Cerebellar cortex (tissue), 1 donor: ENCODE results near the gene PATL1.
"Not testable (repeated sequence)": the region's sequence is repeated elsewhere in the genome, so short reads cannot be mapped to it uniquely, and the experiment has no call there.

ENCODE experiments used
- DNase-seq: peaks from one replicate; pipeline ENCODE4 v3.0.0-alpha.2; 2015; ENCODE audit warnings: low spot score

PATL1 gene

DNA sequence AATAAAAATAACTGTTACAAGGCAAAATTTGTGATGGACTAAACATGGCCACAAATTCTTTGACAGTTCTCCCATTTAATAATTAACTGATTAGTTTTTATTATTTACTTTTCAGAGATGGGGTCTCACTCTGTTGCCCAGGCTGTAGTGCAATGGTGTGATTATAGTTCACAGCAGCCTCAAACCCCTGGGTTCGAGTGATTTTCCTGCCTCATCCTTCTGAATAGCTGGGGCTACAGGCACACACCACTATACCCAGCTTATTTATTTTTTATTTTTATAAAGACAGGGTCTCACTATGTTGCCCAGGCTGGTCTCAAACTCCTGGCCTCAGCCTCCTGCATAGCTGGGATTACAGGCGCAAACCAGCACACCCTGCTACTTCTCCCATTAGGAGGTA lies 4.5 kb upstream of the PATL1 start:
- no peak for DNase-seq

DNA sequence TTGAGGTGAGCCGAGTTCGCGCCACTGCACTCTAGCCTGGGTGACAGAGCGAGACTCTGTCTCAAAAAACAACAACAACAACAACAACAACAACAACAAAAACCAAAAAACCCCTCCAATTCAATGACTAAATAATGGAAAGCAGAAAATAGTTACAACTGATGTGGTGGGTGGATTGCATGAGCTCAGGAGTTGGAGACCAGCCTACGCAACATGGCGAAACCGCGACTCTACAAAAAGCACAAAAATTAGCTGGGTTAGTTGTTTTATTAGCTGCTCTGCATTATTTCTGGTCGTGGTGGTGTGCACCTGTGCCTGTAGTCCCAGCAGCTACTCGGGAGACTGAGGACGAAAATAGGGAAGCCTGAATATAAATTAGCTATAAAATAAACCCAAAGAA lies 2.6 kb upstream of the PATL1 start:
- no peak for DNase-seq

DNA sequence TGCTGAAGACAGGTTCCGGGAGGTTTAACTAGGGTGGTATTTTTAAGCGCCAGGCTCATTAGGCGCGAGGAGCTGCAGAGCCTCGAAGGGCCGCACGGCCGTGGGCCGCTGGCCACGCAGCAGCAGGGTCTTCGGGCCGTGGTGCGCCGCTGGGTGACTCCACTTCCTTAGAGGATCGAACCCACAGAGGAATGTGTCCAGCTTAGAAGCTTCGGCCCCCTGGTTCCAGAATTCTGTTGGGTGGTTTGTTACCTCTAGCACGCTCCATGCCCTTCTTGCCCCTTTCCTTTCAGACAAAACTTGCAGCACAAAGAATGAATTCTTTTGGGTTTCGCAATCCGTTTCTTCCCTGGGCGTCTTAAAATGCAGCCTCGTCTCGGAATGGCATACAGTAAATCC lies 773 bp upstream of the PATL1 start:
- no peak for DNase-seq

DNA sequence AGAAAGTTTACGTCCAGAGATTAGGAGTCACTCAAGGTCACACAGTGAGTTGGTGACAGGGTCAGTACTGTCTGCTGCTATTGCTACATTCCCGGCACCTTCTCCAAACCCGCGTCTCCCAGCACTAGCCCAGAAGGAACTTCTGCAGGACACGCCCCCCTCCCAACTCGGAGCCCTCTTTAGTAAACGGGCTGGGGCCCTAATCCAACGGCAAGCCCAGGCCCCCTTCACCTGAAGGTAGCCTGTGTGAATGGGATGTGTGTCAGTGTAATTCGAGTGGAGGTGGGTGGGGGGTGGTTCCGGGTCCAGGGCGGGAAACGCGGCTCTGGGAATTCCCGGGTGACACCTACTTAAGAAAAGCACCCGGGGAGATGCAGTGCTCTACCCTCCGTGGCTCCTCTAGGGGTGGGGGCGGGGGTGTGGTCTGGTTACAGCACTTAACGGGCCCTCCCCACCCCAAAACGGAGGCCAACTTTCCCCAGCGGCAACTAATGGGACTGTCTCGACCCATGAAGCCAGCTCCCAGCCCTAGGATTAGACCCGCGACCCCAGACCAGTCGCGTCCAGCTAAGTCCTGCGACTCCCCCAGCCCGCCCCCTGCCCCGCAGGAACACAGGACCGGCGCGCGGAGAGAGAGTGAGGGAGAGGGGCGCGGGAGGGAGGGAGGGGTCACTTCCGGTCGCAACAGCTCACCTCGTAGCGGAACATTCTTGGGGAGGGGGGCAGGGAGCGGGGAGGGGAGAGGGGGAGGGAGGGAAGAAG lies 468 bp downstream of the PATL1 start:
- DNase-seq: peak; percentile 30

DNA sequence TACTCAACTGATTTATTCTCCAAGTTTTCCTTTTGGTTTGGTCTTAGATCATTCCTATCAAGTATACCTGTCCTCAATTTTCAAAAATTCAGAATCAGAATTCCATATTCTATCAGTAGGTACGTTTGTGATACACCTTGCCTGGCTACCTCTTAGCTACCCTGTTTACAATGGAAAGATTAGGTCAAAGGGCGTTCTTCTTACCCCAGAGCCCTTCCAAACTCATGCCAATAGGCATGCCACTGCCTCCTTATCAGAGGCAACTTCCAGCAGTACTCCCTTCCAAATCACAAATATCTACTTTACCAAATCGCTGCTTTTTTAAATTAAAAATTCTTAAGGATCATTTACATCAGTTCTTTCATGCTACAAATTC lies 1.0 kb downstream of the PATL1 start:
- no peak for DNase-seq

DNA sequence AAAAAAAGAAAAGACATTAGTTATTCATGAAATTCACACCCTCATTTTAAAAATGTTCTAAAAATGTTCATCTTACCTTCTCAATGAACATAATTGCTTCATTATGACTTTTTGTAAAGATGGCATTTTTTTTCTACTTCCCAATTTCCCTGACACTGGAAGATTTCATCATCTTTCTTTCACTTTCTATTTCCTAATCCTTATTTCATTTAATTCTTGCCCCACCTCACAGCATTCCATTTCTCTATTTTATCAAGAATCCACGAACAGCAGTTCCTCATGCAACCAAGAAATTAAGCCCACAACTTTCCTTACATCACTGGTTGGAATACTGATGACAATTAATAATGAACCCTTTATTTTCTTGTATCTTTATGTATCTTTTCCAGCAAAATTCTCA lies 1.9 kb downstream of the PATL1 start:
- DNase-seq: no peak

DNA sequence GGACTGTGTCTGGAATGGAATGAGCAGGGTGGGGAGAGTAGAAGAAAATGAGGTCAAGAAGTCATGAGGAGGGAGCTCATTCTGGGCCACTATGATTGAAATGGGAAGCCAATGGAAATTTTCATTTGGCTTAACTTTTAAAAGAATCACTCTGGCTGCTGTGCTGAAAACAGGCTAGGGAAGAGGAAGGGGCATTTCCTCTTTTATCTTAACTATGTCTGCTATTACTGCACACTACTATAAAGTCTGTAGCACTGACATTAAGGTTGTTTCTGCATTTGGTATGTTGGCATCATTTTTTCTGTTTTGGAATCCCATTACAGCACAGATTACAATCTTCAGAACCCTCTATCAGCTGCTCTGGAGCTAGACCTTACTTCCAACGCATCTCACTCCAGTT lies 8.2 kb downstream of the PATL1 start:
- DNase-seq: no peak

DNA sequence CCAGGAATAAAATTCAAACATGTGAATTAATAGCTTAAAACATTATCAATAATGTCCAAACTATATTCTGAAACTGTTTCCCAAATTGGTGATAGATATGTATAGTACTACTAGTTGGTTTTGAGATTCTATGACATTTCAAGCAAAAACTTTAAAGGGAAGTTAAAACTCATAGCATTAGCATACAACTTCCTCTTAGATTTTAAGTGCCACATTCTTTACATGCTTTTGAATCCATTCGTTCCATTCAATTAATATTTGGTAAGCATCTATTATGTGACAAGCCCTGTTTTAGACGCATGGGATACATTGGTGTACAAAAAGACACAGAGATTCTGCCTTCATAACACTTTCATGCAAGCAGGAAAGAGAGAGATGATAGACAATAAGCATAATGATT lies 8.9 kb downstream of the PATL1 start:
- no peak for DNase-seq

DNA sequence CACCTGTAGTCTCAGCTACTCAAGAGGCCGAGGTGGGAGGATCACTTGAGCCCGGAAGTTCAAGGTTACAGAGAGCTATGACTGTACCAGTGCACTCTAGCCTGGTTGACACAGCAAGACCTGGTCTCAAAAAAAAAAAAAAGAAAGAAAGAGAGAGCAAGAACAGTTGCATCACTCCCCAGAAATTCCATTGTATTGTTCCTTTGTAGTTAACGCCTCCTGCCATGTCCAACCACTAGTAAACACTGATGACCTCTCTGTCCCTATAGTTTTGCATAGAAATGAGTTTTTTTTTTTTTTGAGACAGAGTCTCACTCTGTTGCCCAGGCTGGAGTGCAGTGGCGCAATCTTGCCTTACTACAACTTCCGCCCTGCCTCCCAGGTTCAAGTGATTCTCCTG lies 10.8 kb downstream of the PATL1 start:
- no peak for DNase-seq

DNA sequence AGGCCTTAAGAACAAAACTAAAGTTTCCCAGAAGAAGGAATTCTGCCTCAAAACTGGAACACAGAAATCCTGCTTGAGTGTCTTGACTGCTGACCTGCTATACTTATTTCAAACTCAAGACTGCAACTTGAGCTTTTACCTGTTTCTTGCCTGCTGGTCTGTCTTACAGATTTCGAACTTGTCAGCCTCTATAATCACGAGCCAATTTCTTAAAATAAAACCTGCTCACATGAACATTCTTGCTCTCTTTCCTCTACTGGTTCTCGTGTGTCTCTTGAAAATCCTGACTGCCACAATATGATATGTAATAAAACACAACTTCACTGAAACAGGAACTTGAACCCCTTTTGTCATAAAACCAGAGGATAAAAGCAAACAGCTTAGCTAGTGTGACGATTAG lies 13.9 kb downstream of the PATL1 start:
- no peak for DNase-seq

DNA sequence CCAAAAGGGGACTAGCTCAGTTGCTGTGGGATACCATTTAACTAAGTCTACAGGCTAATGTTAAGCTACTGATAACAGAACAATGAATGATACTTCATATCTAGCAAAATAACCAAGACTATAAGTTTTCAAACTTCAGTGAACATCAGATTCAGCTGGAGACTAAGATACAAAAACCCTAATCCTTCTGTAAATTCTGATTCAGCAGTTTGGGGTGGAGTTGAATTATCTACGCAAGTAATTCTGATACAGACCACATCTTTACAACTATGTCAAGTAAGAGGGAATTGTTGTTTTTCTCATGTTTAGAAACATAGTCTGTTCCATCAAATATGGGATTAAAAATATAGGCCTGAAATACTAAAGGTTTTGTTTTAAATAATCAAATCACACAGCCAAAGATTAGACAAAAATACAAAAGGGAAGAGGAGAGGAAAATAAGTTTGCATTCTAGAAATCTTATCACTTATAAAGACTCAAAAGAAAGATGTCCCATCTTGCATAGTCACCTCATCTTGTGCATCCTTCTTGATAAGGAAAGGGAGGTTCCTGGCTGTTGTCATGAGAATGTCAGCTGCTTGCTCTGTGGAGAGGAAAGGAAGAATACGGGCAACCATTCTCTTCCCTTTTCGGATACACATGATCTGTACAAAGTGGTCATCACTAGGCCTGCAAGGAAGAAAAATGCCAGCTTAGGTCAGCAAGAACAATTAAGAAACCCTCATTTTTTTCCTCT lies 21.4 kb downstream of the PATL1 start:
- DNase-seq: no peak

DNA sequence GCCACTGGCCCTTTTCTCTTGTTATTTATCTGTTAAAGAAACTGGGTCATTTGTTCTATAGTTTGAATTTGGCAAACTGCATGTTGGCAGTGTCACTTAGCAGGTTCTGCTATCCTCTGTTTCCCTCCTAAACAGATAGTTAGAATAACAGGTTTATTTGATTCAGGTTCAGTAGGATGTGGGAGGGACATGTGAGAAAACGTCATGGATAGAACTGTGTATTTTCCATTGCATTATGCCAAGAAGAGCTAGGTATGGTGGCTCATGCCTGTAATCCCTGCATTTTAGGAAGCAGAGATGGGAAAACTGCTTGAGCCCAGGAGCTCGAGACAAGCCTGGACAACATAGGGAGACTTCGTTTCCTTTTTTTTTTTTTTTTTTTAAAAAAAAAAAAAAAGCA lies 24.3 kb downstream of the PATL1 start:
- no peak for DNase-seq

DNA sequence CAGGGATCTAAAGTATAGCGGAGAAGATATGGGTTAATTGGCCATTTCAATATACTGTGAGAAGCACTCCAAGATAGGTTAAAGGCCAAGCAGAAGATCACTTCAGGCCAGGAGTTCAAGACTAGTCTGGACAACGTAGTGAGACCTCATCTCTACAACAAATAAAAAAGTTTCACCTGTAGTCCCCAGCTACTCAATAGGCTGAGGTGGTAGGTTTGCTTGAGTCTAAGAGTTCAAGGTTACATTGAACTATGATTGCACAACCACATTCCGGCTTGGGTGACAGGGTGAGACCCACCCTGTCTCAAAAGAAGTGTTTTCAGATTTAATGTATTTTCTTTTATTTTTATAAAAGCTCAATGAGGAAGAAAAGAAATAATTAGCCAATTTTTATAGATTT lies 25.4 kb downstream of the PATL1 start:
- no peak for DNase-seq

DNA sequence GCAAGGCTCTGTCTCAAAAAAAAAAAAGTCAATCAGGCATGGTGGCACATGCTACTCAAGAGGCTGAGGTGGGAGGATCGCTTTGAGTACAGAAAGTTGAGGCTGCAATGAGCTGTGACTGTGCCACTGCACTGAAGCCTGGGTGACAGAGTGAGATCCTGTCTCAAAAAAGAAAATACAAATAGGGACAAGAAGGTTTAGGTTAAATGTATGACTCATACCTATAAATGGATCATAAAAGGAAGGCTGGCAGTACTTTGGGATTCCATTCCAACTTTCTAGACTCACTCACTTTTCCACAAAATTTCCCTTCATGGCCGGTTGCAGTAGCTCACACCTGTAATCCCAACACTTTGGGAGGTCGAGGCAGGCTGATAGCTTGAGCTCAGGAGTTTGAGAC lies 27.7 kb downstream of the PATL1 start:
- no peak for DNase-seq

DNA sequence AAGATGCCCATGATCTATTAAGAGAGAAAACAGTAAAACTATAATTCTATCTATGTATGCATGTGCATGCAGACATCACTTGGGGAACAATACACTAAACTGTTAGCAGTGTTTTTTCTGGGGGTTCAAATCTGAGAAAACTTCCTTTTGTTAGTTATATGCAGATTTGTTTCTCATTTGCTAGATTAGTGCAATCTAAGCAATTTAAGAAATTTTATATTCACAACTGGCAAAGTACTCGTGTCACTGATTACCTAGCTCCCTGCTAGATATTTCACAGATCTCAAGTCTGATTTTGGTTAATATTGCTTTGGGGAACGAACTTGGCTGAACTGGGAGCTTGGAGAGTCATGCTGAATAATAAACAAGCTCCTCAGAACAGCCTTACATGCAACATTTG lies 38.3 kb downstream of the PATL1 start:
- DNase-seq: no peak

DNA sequence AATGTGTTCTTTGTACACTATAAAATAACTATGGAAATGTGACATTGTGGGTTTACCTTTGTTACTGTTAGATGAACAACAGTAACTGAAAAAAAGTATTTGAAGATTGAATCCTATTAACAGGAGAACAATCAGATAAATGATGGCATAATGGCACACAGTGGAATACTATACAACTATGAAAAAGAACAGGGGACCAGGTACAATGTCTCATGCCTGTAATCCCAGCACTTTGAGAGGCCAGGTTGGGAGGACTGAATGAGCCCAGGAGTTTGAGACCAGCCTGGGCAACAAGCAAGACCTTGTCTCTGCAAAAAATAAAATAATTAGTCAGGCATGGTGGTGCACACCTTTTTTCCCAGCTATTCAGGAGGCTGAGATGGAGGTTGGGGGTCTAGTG lies 38.8 kb downstream of the PATL1 start:
- DNase-seq: no peak

DNA sequence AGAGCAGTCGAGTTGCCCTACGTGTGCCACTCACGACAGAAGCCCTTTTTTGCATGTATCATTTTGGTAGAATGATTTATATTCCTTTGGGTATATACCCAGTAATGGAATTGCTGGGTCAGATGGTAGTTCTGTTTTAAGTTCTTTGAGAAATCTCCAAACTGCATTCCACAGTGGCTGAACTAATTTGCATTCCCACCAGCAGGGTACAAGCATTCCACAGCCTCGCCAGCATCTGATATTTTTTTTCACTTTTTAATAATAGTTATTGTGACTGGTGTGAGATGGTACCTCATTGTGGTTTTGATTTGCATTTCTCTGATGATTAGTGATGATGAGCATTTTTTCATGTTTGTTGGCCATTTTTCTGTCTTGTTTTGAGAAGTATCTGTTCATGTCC lies 41.9 kb downstream of the PATL1 start:
- not testable (repeated sequence) for DNase-seq

DNA sequence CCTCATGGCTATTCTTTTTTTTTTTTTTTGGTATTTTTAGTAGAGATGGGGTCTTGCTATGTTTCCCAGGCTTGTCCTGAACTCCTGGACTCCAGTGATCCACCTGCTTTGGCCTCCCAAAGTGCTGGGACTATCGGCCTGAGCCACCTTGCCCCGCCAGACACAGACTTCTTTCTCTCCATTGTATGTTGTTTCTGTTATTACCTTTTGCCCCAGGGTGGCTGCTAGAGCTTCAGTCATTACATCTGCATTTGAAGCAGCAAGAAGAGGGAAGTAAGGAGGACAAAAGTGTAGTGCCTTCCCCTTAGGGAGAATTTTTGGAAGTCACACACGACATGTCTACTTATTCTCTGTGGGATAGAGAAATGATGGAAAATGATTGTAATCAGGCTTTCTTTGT lies 43.1 kb downstream of the PATL1 start:
- DNase-seq: no peak

DNA sequence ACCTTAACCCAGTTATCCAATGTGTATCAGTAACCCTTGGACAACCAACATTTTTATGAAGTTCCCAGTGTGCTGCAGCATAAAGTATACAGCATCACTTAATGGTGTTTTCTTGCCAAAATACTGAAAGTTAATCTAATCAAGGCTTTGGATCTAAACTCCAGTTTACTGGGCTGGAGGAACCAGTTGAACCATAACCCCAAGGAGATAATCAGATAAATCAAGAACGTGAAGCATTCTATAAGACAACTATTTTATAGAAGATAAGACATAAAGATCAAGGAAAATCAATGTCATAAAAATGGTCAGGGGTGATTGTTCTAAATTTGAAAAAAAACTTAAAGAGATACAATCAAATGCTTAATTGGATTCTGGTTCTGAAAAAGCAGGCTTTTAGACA lies 51.0 kb downstream of the PATL1 start:
- no peak for DNase-seq

DNA sequence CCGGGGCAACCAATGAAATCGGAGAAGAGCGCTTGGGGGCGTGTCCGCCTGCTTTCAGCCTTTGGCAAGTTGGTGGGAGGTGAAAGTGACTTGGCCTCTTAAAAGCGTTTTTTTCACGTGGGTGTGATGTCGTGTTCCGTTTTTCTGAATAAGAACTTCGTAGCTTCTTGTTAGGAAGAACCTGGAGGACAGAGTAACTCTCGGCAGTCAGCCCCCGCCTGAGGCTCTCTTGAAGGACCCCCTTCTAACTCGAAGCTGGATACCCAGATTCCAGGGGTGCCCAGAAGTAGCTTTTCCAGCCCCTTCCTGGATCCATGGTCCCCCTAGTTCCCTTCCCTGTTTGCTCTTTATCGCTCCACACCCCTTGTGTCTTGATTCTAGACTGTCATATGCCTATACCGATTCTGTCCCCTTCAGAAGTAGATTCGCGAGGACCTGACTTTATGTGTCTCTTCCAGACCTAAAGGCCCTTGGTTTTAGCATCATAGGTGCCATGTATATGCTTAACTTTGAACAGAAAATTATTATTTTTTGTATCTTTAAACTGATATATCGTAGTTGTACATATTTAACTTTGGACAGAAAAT lies 52.3 kb downstream of the PATL1 start:
- DNase-seq: no peak

DNA sequence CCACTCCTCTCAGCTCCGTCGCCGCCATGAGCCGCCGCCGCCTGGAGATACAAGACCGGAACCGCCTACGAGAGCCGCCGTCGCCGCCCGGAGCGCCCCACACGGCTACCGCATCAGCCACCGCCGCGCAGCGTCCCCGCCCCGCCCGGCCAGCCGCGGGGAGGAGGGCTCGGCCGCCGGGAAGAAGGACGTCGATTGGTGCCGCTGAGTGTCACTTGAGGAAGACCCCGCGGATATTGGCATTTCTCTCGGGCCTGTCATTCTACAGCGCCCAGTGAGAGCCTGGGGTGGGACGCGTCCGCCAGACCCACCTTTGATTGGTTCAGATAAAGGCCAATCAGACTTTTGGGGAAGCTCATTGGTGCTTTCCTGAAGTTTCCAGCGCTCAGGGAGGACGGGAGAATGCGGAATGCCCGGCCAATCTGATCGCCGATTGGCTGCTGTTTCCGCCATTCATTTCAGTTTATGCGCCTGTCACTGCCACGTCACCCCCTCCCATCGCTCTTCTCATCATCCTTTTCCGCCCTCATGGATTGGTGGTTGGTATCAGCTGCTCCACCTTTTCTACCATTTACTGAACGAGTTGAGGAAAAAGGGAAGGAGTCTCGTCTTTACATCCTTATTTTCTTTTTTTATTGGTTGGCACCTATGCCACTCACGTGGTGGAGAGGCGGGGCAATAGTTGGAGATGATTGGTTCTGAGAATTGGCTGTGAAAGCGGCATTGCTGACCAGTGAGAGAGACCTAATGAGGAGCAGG lies 53.0 kb downstream of the PATL1 start, which contains the start of gene OSBP:
Gene OSBP, minus strand, starts transcription at position 138 of the 759 bp plus-strand sequence. Its CDS starts 110 bp downstream, at position 28.
- DNase-seq: peak; percentile 100

DNA sequence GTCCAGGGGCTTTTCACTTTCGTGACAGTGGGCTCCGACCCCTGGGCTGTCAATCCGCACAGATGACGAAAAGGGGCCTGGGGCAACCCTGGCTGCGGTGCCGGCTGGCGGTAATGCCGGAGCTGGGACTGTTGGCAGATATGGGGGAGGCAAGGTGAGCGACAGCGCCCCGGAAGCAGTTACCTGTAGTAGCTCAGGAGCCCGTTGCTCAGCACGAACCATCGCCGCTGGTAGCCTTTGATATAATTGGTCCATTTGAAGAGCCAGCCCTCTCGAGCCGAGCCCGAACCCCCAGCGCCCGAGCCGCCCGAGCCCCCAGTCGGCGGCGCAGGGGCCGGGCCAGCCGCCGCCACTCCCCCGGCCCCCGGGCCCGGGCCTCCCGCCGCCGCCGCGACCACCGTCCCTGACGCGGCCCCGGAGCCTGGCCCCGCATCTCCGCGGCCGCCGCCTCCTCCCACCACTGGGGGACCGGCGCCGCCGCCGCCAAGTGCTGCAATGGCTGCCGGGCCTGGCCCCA lies 53.7 kb downstream of the PATL1 start:
- DNase-seq: peak; percentile 56
